ENCODE results near the gene ORM1.

GRCh38 chr9:114316605-114317230 lies 6.2 kb upstream of the ORM1 start:
- TF ChIP-seq ZNF341 (tag by site-specific recombination; IDR thresholded peaks at IDR 0.05; ENCODE audit: low read depth) (no peak), REST (tag by site-specific recombination; IDR thresholded peaks at IDR 0.05) (no peak), CTCF (tag by site-specific recombination; IDR thresholded peaks at IDR 0.05) (no peak), YY1 (tag by site-specific recombination; IDR thresholded peaks at IDR 0.05) (no peak), ZNF184 (tag by site-specific recombination; IDR thresholded peaks at IDR 0.05) (no peak), ZNF274 (IDR thresholded peaks at IDR 0.05; ENCODE audit: low read length) (no peak), ZNF274 (tag by site-specific recombination; IDR thresholded peaks at IDR 0.05; ENCODE audit: borderline replicate concordance) (no peak), ZNF670 (tag by site-specific recombination; IDR thresholded peaks at IDR 0.05; ENCODE audit: low read depth) (no peak), TCF7L2 (IDR thresholded peaks at IDR 0.05; ENCODE audit: borderline replicate concordance, low read depth, low read length) (no peak), ZNF639 (tag by site-specific recombination; IDR thresholded peaks at IDR 0.05) (no peak)
- TF ChIP-seq, protein P1, sequence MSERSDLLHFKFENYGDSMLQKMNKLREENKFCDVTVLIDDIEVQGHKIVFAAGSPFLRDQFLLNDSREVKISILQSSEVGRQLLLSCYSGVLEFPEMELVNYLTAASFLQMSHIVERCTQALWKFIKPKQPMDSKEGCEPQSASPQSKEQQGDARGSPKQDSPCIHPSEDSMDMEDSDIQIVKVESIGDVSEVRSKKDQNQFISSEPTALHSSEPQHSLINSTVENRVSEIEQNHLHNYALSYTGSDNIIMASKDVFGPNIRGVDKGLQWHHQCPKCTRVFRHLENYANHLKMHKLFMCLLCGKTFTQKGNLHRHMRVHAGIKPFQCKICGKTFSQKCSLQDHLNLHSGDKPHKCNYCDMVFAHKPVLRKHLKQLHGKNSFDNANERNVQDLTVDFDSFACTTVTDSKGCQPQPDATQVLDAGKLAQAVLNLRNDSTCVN (tag by site-specific recombination; optimal IDR thresholded peaks at IDR 0.05), result no peak
- TF ChIP-seq, protein P2, sequence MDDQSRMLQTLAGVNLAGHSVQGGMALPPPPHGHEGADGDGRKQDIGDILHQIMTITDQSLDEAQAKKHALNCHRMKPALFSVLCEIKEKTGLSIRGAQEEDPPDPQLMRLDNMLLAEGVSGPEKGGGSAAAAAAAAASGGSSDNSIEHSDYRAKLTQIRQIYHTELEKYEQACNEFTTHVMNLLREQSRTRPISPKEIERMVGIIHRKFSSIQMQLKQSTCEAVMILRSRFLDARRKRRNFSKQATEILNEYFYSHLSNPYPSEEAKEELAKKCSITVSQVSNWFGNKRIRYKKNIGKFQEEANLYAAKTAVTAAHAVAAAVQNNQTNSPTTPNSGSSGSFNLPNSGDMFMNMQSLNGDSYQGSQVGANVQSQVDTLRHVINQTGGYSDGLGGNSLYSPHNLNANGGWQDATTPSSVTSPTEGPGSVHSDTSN (CRISPR knock-in tag; IDR thresholded peaks at IDR 0.05), result no peak

All from HEK293 (cell line).